ENCODE measurements around the gene PRR15L.
"Not testable (repeated sequence)": the region's sequence is repeated elsewhere in the genome, so short reads cannot be mapped to it uniquely, and the experiment has no call there.

PRR15L gene

DNA sequence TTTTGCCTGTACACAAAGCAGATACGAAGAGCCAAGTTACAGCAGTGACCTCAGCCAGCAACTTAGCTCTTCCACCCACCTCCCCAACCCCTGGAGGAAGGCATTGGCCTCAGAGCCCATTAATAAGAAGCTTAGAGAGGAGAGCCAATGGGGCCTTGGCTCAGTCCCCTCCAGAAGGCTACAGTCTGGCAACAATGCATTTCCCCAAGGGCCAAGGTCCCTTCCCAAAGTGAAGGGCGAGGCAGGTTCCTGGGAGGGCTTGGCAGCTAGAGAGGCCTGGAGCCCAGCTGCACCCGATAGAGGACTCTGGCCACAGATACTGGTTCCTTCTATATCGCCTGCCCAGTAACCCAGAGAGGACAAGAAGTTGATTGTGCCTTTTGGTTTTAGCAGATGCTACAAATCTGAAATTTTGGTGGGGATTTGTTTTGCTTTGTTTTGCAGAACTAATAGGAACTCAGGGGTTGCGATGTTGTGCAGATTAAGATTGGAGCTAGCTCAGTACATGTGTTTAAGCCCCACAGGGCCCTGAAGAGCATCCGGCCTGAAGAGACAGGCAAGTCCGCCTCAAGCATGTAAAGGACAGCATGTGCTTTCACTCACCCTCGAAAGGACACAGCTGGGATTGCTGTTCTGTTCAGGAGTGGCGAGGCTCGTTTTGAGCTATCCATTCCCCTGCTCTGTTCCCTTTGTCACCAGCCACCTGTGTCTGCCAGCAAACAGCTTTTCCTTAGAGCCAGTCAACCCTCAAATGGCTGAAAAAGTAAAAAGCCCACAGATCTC is 28.3 kb downstream of the PRR15L start:
- DNase-seq = no peak

DNA sequence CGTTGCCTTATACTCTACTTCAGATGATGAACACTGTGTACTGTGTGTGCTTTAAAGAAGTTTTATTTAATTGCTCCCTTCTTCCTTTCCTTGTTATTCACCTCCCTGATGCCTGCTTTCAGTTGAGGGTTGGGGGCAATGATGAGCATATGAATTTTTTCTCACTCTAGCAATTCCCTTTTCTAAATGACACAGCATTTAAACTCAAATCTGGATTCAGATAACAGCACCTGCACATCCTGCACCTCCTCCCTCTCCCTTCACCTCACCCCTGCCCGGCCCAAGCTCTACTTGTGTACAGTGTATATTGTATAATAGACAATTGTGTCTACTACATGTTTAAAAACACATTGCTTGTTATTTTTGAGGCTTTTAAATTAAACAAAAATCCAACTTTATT is 29.3 kb downstream of the PRR15L start:
- DNase-seq = no peak

DNA sequence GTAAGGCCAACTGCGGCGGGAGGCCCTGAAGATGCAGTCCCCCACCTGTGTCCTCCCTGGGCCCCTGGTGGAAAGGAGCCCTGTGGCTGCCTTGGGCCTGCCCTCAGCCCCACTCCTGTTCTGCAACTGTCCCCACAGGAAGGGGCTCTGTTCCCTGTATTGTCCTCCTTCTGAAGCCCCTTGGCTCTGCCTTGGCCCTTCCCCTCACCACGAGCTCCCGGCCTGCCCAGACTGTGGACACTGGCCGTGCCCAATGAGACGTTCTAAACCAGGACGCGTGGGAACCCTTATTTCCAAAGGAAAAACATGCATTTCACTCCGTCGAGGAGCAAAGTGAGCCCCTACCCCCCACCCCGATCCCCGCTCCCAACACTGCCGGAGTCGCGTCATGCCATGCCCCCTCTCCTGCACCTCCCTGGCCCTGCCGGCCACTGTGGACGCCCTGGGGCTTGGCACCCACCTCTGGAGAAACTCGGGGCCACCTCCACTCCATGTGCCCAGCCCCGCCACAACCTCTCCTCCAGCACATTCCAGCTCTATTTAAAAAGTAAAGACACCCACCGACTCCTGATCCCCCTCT is 29.8 kb downstream of the PRR15L start:
- DNase-seq = no peak

DNA sequence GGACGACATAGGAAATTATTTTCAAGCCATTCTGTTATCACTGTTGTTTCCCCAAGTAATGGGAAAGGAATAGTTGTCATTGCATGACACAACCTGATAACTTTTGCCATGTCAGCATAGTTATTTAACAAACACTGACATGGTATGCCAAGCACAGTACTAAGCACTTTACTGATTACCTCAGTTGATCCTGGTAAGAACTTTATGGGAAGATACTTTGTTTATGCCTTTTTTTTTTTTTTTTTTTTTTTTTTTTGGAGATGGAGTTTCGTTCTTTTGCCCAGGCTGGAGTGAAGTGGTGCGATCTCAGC is 32.0 kb downstream of the PRR15L start:
- no peak for DNase-seq

DNA sequence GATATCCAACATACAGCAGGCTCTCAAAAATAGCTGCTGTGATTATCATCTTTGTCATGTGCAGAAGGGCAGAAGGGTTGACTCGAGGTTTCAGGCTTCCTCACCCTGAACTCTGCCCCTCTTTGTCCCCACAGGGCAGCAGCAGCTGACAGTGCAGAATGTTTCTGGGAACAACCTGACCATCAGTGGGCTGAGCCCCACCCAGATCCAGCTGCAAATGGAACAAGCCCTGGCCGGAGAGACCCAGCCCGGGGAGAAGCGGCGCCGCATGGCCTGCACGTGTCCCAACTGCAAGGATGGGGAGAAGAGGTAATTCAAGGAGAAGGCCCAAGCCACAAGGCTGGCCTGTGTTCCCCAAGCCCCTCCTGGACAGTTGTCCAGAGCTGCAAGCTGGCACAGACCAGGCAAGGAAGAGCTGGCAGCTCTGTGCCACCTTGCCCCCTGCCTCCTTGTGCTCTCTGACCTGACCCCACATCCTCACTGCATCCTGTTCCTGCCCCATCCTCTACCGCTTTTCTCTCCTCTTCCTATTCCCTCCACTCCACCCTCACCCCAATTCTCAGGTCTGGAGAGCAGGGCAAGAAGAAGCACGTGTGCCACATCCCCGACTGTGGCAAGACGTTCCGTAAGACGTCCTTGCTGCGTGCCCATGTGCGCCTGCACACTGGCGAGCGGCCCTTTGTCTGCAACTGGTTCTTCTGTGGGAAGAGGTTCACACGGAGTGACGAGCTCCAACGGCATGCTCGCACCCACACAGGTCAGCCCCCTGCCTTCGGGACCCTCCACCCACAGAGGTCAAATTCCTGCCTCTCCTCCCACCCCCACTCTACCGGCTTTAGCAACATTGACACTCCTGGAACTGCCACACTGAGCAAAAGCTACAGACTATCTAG is 32.7 kb downstream of the PRR15L start:
- DNase-seq = no peak

DNA sequence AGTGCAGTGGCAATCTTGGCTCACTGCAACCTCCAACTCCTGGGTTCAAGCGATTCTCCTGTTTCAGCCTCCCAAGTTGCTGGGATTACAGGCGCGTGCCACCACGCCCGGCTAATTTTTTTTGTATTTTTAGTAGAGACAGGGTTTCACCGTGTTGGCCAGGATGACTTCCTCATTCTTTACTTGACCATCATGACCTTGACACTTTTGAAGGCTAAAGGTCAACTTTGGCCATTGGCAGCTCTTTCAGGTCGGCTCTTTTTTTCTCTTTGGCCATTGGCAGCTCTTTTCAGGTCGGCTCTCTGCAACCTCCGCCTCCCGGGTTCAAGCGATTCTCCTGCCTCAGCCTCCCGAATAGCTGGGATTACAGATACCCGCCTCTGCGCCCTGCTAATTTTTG is 37.8 kb downstream of the PRR15L start:
- DNase-seq = not testable (repeated sequence)

DNA sequence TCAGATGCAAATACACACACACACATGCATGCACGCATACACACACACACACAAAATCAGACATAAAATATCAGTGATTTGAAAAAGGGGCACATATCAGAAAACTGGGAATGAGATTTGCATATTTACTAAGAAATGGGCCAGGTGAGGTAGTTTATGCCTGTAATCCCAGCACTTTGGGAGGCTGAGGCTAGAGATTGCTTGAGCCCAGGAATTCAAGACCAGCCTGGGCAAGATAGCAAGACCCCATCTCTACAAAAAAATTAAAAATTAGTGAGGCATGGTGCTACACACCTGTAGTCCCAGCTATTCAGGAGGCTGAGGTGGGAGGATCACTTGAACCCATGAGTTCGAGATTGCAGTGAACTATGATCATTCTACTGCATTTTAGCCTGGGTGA is 38.7 kb downstream of the PRR15L start:
- DNase-seq = no peak

DNA sequence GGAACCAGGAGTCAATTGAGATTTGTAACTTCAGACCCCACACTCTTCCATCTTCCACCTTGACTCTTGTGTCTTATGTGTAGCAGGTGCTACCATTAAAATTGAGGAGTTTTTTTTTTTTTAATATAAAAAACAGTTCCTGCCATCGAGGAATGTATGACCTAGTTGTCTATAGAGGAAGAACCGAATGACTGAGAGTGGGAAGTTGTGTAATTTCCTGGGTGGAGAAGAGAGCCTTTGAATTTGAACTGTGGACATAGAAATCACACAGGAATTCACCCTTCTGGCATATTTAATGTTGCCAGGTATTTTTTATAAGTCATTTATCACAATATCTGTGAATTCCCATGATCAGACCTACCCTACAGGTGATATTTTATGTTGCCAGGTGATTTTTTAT is 39.7 kb downstream of the PRR15L start:
- DNase-seq = no peak

DNA sequence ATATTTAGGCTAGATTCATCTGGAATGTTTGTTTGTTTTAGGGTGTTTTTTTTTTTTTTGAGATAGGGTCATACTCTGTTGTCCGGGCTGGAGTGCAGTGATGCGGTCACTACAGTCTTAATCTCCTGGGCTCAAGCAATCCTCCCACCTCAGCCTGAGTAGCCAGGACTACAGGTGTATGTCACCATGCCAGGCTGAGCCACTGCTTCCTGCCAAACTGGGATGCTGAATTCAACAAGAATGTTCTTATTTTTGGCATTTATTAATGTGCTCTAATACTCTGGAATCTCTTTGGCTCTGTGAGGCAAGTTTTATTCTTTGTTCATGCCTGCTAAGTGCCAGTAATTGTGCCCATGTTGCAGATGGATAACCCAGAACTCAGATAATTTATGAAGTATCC is 40.1 kb downstream of the PRR15L start:
- no peak for DNase-seq

DNA sequence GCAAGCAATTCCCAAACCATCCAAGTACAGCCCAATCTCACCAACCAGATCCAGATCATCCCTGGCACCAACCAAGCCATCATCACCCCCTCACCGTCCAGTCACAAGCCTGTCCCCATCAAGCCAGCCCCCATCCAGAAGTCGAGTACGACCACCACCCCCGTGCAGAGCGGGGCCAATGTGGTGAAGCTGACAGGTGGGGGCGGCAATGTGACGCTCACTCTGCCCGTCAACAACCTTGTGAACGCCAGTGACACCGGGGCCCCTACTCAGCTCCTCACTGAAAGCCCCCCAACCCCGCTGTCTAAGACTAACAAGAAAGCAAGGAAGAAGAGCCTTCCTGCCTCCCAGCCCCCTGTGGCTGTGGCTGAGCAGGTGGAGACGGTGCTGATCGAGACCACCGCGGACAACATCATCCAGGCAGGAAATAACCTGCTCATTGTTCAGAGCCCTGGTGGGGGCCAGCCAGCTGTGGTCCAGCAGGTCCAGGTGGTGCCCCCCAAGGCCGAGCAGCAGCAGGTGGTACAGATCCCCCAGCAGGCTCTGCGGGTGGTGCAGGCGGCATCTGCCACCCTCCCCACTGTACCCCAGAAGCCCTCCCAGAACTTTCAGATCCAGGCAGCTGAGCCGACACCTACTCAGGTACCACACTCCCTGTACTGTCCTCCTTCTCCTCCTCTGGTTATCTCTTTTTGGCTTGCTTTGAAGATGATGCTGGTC is 41.0 kb downstream of the PRR15L start:
- no peak for DNase-seq

DNA sequence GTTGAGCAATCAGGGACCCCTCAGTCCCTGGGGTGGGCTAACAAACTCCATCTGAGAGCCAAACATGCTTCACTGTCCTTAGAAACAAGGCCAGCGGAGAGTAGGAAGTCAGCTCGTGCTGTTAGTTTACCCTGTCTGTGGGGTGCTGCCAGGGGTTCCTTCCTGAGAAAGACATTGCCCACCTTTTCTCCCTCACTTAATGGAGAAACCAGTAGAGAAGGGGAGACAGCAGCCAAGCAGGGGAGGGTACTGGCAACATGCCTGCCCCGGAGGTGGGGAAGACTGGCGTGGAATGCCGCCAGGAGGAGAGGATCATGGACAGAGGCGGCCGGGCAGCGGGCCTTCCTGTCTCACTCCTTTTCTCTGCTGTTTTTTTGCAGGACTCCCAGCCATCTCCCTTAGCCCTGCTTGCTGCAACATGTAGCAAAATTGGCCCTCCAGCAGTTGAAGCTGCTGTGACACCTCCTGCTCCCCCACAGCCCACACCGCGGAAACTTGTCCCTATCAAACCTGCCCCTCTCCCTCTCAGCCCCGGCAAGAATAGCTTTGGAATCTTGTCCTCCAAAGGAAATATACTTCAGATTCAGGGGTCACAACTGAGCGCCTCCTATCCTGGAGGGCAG is 41.8 kb downstream of the PRR15L start:
- no peak for DNase-seq

DNA sequence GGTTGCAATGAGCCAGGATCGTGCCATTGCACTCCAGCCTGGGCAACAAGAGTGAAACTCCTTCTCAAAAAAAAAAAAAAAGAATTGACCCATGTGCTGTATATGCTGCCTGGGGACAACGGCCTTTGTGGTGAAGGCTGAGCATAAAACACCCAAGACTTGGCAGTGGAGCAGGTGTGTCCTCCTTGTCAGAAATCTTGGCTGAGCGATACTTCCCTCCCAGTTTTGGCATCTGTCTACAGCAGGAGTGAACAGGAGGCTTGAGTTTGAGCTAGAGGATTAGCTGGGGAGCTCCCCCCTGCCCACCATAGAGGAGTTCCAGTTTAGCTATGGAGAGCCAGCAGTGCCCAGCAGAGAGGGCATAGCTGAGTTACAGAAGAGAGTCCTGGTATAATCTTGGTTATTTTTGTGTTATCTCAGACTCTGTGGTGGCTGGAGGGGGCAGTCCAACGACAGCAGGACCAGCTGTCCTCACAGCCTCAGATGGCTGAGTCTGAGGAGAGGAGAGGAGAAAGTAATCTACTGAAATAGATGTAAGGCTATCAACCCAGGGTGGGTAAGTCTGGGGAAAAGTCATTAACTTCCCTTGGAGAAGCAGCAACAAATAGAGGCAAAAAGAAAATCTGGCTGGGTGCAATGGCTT is 43.3 kb downstream of the PRR15L start:
- DNase-seq = no peak

DNA sequence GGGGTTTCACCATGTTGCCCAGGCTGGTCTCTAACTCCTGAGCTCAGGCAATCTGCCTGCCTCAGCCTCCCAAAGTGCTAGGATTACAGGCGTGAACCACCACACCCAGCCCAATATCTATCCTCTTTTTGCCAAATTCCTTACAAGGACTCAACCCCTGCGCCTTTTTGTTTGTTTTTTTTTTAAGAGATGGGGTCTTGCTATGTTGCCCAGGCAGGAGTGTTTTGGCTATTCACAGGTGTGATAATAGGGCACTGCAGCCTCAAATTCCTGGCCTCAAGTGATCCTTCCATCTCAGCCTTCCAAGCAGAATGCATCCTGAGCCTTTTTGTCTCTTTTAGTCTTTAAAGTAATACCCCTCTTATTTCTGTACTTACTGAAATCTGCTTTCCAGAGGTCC is 44.6 kb downstream of the PRR15L start:
- no peak for DNase-seq

DNA sequence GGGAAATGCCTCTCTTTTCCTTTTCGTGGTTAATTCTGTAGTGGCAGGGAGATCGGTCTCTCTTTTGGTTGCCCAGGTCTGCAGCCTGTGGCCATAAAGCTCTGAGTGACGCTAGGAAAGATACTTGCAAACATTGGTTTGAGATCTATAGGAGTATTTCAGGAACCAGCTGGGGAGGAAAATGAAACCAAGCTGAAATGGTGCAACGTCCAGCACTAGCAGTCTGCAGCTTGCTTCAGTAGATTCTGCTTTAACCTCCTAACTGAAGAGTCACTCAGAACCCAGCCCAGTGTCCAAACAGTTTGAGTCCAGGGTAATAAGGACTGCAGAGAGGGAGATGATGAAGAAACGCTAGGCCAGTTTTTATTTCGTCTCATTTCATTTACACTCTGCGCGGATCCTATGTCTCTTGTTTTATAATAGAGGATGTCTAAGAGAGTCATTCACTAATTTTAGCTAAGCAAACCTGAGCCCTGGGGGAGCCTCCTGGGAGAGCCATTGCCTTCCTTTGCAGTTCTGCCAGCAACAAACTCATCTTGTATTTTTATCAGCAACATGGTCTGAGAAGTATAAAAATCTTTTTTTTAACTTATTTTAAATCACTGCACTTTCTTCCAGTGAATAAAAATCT is 49.6 kb downstream of the PRR15L start:
- DNase-seq = no peak

DNA sequence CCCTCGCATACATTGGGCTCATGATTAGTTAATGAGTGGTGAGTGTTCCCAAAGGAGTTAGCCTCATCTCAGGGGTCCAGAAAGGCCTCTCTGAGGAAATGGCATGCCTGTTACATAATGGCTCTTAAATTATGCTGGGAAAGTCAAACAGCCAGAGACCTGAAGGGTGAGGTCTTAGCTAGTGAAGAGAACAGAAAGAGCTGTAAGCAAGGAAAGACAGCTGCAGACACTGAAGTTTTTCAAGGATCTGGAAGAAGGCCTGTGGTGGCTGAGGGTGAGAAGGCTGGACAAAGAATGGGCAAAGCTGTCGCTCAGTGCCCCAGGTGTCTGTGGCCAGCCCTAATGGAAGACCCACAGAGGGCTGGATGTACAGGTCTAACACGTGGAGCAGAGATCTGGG is 51.2 kb downstream of the PRR15L start:
- no peak for DNase-seq

DNA sequence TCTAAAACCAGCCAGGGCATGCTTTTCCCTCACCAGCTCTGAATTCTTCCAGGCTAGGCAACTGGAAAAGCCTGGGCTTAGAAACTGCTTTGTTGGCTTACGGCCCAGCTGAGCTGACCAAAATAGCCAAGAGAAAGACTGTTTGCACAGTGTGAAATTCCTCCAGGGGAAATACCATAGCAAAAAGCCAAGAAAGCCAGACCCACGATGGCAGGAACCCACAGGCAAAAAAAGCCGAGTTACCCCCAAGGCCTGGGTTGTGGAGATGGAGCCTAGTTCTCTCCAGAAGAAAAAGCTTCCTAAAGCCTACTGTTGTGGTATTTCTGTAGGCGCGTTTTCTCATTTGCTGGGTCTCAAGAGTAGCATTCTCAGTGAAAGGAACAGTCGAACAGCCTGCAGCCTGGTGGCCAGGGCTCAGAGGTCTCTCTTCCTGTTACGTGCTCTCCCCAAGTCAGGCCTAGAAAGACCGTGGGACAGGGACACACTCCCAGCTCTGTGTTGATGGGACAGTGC is 52.4 kb downstream of the PRR15L start:
- no peak for DNase-seq

DNA sequence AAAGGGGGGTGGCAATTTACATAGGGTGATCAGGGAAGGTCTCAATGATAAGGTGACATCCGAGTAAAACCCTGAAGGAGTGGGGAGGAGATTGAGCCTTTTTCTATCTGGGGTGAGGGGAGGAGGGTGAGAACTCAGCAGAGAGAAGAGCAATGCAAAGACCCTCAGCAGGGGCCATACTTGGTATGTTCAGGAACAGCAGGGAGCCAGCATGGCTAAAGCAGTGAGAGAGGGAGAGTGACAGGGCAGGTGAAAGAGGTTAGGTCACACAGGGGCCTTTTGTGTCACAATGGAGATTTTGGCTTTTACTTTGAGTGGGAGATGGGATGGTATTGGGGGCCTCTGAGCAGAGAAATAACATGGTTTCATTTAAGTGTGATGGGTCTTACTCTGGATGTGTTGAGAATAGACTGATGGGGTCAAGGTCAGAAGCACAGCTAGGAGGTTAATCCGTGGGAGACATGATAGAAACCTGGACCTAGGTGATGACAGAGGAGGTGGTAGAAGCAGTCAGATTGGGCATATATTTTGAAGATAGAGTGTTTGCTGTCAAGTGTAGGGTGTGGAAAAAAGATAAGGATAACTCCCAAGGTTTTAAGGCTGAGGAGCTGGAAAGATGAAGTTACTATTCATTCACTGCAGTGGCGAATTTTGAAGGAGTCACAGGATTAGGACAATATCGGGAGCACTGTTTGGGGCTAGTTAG is 55.5 kb downstream of the PRR15L start:
- no peak for DNase-seq
